ENCODE data around the gene PRUNE2.
"Not testable (repeated sequence)": the region's sequence is repeated elsewhere in the genome, so short reads cannot be mapped to it uniquely, and the experiment has no call there.

Gene PRUNE2

DNA sequence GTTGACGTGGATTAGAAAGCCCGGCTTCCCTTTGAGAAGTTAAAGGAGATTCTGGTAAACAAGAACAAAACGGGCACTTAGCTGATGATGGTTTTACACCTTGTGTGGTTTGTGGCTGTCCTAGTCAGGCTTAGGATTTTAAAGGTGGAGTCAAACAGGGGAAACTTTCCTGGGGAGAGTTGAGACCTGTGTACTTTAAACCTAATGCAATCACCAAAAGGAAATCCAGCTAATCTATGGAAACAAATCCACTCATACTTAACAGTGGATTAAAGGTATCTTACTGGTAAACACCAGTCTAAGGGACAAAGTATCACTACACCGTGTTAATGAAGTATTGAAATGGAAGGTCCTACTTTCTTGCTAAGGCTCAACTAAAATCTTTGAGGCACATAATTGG is 291.9 kb downstream of the PRUNE2 start:
- no peak for DNase-seq

DNA sequence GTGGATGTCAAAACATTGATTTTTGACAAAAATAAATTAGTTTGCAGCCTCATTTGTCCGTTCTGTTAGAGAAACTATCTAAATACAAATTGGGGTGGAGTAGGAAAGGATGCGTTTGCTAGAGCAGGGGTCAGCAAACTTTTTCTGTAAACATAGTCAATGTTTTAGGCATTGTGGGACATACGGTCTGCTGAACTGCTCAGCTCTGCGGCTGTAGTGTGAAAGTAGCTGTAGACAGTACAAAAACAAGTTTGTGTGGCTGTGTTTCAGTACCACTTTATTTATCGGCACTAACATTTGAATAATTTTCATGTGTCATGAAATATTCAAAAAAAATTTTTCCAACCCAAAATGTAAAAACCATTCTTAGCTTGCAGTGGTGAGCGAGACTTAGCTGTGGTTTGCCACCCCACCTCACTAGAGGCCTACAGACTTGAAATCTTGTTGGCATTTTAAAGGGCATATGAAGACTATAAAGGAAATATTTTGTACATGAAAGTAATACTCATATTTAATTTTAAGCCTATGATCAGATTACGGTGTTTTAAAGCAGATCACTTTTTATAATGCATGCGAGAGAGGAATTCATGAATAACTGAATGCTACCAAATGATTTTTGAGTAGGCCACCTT is 292.6 kb downstream of the PRUNE2 start:
- no peak for DNase-seq

DNA sequence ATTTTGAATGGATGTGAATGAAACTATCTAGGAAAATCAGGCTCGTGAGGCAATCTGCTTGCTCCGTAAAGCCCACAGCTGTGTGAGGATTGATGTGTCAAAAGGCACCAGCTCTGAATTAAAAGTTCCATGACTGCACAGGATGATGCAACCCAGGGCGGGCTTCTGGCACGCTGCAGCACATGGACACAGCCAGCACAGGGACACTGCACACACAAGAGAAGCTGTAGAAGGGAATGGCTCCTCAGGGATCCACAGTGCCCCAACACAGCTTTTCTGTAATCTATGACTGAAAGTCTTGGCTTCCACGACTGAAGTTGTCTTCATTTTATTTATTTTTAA is 295.9 kb downstream of the PRUNE2 start:
- DNase-seq = no peak

DNA sequence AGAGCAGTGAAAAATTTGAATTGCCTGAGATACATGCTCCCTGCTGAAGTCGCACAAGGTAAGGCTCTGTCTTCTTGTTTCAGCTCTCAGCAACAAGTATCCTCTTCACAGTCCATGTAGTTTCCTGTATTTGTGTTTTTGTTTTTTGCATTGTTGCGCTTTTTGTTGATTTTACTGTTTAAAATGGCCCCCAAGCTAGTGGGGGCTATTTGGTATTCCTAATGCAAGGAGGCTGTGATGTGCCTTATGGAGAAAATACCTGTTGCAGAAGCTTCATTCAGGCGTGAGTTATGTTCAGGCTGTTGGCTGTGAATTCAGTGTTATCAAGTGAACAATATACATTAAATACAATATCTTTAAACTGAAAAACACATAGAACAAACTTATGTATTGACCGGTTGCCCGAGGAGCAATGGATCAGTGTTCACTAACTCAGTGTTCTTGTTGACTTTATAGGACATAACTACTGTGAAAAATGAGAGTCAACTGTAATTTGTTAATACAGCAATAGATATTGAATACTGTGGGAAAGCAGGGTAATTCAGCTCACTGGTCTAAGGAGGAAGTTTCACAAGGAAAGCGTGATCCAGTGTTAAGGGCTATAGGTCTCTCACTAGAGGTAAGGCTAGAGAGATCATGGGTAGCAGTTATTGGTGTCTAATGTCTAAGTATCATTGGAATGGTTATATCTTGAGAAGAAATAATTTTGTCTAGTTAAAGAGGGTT is 296.5 kb downstream of the PRUNE2 start:
- no peak for DNase-seq

DNA sequence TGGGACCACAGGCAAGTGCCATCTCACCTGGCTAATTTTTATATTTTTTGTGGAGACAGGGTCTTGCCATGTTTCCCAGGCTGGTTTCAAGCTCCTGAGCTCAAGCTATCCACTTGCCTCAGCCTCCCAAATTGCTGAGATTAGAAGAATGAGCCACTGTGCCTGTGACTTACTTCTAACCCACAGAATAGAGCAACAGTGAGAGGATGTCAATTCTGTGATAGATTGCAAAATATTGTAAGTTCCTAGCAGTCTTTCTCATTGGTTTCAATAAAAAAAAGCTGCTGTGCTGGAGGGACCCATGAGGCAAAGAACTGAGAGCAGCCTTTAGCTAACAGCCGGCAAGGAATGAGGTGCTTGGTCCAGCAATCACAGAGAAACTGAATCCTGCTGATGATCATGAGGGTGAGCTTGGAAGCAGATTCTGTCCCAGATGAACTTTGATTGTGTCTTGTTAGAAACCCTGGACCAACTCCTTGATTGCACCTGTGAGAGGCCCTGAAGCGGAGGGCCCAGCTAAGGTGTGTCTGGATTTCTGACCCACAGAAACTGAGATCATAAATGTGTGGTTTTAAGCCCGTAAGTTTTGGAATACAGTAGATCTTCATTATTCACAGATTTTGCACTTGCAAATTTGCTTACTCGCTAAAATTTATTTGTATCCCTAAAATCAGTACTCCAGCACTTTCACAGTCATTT is 297.2 kb downstream of the PRUNE2 start:
- no peak for DNase-seq

DNA sequence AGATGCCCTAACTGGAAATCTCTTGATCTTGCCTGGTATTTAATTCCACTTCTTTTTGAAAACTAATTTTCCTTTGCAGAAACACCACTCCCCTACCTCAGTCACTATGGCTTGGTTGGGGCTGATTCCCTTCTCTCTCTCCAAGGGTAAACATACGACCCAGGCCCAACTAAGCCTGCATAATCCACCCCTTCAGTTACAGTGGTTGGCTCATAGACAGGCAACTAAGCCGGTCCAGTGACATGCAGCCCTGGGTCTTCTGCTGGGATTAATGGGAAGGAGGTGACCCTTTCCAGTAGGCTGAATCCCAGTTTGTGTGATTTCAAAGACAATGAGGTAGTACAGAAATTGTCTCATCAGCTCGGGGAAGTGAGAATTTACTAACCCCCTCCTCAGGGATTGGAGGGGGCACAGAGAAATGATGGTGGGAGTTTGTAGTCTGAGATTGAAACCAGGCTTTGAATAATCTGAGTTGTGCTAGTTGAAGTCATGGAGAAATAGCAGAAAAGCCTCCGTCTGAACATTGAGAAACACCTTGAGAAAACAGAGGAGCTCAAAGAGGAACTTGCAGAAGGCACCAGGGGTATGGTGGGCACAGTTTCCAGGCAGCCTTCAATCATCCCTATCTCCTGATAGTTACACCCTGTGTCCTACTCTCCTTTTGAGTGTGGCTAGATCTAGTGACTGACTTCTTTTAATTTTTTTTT is 298.0 kb downstream of the PRUNE2 start:
- DNase-seq = no peak

DNA sequence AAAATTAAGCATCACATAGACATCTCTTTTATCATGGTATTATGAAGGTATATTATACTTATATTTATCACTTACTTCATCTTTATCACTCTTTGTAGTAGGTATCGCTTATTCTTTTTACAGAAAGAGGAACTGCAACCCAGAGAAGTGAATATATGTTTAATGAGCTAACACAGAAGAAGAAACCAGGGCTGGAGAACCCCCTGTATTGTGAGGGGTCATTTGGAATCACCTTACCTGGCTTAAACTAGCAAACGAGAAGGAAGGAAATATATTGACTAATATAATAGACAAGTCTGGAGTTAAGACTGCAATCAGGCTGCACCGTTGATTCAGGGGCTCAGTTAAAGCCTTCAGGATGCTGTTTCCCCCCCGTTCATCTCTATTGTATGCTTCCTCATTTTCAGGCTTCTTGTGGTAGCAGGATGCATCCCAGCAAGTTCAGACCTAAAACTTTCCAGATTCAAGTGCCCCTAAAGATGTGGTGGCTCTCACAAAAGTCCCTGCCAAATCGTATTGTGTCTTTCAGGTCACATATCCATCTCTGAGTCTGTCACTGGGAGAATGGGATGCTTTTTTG is 300.5 kb downstream of the PRUNE2 start:
- DNase-seq = no peak

DNA sequence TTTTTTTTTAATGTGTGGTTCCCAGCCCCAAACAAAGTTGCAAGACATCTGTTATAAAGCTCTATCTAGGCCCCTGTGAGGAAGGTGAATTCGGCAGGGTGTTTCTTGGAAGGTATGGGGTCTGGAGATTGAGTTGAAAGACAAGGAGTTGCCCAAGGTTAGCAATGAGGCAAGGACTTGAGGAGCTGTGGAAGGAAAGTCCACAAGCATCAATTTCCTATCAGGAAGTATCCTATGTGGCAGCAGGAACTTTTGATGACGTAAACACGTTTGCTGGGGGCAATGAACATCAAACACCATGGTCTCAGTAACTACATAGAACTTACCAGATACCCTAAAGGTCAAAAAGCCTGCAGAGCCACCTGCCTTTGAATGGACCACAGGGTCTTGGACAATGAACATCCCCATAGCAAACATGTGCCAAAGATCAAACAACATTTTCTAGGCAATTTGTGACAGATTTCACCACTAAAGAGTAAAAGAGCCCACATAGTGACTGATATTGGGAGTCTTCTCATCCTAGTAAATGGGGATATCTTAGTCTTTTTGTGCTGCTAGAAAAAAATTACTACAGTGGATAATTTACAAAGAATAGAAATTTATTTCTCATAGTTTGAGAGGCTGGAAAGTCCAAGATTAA is 301.9 kb downstream of the PRUNE2 start:
- no peak for DNase-seq

DNA sequence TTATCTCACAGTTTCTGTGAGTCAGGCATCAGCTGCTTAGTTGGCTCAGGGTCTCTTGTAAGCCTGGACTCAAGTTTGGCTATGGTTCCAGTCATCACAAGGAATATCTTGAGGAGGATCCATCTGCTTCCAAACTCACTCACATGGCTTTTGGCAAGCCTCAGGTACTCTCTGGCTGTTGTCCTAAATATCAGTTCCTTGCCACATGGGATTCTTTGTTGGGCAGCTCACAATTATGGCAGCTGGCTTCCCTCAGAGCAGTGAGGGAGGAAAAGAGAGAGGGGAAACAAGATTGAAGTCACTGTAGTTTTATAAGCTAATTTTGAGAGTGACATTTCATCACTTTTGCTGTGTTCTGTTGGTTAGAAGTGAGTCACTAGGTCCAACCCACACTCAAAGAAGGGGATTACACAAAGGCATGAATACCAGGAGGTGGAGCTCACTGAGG is 302.4 kb downstream of the PRUNE2 start:
- no peak for DNase-seq

DNA sequence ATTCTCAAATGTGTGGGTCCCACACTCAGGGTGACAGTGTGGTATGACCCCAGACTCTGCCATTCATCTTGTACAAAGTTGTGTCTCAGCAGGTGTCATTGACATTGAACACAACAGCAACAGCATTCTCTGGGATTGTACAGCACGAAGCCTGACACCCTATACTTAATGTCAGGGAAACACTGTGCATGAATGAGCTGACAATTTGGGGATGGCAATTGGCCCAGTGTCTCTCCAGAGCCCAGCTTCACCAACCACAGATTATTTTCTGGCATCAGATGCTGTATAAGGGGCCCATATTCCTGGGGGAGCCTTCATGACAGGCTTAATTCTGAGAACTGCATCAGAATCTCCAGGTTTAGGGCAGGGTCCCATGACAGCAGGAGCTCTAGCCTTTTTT is 303.7 kb downstream of the PRUNE2 start:
- DNase-seq = no peak

DNA sequence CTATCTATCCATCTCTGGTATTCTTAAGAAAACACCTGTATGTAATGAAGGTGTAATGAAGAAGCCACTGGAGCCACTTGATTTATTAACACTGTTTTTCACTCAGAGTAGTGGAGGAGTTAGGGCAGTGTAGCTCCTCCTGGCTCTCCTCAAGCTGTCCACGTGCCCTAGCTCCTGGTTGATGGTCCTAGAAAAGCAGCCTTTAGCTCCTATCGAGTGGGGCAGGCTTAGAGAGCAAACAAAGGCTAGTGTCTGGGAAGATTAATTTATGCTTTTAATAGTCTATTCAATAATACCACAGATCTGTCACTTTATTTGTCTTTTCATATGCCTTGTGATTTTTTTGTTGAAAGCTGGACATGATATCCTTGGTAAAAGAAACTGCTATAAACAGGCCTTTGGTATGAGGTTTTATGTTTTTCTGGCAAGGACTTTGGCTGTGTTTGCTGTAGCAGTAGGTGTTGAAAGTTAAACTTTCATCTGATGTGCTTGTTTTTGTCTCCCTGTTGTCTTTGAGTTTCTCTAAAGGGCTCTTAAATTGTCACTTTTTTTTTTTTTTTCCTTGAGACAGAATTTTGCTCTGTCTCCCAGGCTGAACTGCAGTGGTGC is 305.8 kb downstream of the PRUNE2 start:
- no peak for DNase-seq

DNA sequence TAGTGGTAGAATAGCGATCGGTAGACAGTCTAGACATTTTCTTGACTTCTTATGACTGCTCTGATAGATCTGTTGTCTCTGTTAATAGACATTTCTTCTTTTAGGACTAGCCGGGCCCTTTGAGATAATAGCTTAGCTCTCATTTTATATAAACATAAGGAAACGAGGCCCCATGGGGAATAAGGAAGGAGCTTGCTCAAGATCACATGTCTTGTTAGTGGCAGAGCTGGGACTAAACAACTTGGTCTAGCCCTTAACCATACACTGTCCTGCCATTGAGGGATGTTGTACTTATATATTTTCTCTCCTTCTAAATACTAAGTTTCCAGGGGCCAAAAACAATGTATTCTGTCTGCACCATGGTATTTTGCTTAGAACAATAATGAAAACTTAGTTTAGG is 306.9 kb downstream of the PRUNE2 start:
- no peak for DNase-seq

DNA sequence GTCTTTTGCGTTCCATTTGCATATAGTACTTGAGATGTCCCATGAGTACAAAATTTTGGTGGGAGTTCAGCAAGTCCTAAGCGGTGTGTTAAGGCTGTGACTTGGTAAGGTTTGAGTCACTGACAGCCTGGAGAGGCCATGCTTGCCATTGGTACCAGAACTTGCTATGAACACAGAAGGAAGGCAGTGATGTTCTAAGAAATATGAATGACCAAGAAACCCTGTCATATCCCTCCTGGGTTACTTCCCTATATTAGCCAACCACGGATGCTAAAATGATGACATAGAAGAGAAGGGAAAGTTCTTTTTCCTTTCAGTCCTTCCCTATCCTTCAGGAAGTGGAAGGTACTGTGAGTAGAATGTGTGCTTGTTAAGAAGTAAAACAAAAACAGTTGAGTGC is 310.3 kb downstream of the PRUNE2 start:
- no peak for DNase-seq

DNA sequence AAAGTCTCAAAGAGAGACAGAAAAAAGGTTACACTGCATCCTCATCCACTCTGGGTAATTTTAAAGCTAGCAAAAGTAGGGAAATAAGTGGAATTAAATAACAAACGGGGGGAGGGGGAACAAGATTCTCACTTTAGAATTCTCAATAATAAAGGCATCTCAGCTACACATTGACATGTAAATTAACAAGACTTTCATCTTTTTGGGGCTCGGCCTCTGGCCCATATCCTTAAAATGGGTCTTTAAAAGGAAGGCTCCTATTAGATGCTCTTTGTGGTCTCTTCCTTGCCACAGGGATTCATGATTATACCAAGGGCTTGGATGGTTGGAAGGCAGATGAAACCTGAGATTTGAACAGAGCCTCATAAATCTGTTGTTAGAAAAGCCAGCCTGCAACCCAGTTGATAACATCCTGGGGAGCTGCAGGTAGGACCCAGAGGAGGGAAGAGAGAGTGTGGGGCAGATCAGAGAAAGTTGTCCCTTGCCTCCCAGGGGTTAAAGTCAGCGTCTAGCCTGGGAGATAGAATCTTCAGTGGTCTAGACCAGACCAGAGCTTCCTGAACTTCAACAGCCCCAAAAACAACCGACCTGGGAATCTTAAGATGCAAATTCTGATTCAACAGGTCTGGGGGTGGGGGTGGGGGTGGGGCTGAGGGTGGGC is 311.0 kb downstream of the PRUNE2 start:
- DNase-seq = no peak

DNA sequence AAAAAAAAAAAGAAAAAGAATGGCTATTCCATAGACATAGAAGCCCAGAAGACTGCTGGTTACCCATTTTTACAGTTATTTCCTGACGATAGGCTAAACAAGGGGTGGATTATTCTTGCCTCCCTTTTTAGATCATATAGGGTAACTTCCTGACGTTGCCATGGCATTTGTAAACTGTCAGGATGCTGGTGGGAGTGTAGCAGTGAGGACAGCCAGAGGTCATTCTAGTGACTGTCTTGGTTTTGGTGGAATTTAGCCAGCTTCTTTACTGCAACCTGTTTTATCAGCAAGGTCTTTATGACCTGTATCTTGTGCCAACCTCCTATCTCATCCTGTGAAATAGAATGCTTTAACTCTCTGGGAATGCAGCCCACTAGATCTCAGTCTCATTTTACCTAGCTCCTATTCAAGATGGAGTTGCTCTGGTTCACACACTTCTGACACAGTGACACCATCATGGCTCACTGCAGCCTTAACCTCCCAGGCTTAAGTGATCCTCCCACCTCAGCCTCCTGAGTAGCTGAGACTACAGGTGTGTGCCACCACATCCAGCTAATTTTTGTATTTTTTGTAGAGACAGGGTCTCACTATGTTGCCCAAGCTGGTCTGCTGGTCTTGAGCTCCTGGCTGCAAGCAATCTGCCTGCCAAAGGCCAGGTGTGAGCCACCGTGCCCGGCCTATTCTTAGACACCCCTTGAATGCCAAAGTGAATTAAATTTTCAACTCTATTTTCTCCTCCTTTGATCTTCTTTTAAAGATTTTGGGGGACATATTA is 311.8 kb downstream of the PRUNE2 start:
- DNase-seq = not testable (repeated sequence)

DNA sequence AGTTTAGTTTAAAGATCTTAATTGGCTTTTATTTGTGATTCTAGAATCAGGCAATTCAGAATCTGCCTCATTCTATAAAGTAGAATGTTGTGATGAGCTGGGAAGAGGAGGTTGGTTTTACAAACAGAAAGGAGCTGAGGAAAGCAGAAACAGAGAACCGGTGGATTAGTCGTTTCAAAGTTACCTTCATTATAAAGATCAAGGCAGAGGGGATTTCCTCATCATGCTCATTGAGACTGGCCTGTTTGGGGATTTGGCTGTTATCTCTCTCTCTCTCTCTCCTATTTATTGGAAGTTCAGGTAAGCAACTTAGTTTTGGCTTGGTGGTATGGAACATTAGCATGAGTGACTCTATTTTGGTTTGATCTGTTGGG is 313.0 kb downstream of the PRUNE2 start:
- no peak for DNase-seq

DNA sequence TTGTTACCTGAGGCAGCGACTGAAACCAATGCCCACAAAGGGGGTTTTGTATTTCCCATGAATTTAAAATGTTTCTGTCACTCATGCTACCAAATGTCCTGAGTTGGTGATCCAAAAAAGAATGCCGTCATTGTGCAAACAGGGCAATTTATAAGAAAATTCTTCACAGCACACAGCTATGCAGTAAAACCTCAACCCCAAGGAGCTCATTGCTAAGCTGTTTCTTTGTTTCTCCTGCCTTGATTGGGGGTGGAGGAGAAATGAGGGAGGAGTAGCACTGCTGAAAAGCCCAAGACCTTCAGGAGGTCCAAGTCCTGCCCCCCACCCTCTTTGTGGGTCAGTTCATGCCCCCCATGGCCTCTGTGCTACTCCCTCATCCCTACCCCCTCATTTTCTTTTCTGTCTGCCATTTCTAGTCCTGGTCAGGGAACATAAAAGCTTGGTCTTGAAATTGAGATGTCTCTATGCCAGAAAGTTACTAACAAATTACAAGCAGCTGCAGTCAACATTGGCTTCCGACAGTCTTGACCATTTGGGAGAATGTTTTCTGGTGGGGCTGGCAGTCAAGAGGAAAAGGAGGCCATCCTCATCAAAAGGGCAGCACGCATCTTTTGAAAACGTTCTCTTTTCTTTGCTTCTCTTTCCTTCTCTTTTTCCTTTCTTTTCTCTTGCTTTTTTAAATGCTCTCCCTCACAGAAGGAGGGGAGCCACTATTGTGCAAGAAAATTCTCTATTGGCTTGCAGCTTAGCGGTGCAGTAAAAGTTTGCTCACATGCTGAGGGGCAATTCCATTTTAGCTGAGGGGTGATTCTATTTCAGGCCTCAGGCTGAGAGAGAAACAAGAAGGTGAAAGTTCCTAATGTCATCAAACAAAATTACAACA is 313.6 kb downstream of the PRUNE2 start:
- DNase-seq = no peak

DNA sequence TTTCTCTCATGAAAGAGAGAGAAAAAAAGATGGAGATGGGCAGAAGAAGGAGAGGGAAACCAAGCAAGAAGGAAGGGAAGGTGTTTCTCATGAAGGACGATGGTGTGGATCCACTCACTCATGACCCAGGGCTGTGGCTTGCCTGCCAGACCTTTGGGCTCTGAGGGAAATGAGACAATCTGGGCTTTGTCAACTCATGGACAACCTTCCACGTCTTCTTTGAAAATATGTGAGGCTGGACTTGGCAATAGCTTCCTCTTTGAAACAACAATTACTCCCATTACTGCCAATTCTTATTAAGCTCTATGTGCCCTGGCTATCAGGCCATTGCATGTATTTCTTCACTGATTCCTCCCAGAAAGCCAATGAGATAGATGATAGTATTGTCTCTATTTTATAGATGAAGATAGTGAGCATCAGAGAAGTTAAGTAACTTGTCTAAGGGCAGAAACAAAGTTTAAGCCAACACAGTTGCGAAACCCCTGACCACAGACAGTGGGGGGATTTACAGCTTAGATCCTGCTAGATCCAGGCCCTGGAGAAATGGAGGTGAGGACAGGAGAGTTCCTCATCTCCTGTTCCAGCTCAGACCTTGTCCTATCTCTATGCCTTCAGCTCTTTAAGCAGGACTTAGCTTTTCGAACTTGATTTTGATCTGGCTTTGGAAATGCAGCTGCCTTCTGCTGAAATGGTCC is 314.5 kb downstream of the PRUNE2 start:
- DNase-seq = no peak

DNA sequence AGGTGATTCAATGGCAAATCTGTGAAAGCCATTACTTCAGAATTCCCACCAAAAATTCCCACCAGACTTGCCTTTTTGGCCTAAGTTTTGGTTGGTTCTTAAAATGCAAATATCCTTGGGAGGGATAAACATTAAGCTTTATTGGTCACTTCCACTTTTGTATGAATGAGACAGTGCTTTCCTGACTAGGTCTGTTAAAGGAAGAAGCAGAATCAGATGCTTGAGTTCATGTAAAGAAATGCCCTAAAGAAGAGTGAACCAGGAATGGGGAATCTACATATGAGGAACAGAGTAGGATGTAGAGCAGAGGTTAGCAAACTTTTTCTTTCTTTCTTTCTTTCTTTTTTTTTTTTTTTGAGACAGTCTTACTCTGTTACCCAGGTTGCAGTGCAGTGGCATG is 317.6 kb downstream of the PRUNE2 start:
- DNase-seq = no peak

Measured in SHP77 treated with DMSO at 0.1 percent for 48 hours (cell line).